ENCODE measurements around the gene TMEM129. TPM values are rescaled to one million over a fixed set of nuclear protein-coding genes. Genes with fewer than 3 reads are reported as not detected.

The TMEM129 gene
- total and polyA plus RNA-seq, 10 of the 15 experiments (the other 5 are each of a cell fraction or from before 2014, with no cell fraction given) = 0.19 to 24.9 (median 13.2) TPM

- peak; percentile 62; the same call in 1 of the 2 replicates for TF ChIP-seq ELK1 (IDR thresholded peaks at IDR 0.05; ENCODE audit: low read depth, low read length)
- TF ChIP-seq IKZF2 (IDR thresholded peaks at IDR 0.05) = no peak
- TF ChIP-seq BCL3 (IDR thresholded peaks at IDR 0.05; ENCODE audit: borderline replicate concordance, insufficient read depth, low read depth, low read length, poor library complexity, severe bottlenecking) = no peak
- TF ChIP-seq JUND (IDR thresholded peaks at IDR 0.05; ENCODE audit: low read depth, low read length) = no peak
- no peak for TF ChIP-seq HDAC2 (IDR thresholded peaks at IDR 0.05)
- TF ChIP-seq PAX8 (IDR thresholded peaks at IDR 0.05) = no peak
- TF ChIP-seq HDAC6 (IDR thresholded peaks at IDR 0.05; ENCODE audit: unreplicated experiment) = no peak
- no peak for TF ChIP-seq EGR1 (IDR thresholded peaks at IDR 0.05; ENCODE audit: borderline replicate concordance in 1 of 2, low read depth in 2 of 2, low read length in 2 of 2)
- TF ChIP-seq TARDBP (IDR thresholded peaks at IDR 0.05; ENCODE audit: borderline replicate concordance) = peak; percentile 78; the same call in 1 of the 2 replicates
- no peak for TF ChIP-seq IRF3 (IDR thresholded peaks at IDR 0.05)
- TF ChIP-seq STAT1 (conservative IDR thresholded peaks at IDR 0.05) = no peak
- peak; percentile 11; the same call in 1 of the 2 replicates for TF ChIP-seq PAX5 (IDR thresholded peaks at IDR 0.05; ENCODE audit: borderline replicate concordance, low read depth, low read length)
- no peak for TF ChIP-seq JUNB (IDR thresholded peaks at IDR 0.05)
- TF ChIP-seq E2F8 (IDR thresholded peaks at IDR 0.05; ENCODE audit: low read depth, partially characterized antibody) = no peak
- no peak for TF ChIP-seq RFX5 (IDR thresholded peaks at IDR 0.05; ENCODE audit: low read depth, low read length)
- TF ChIP-seq MYB (IDR thresholded peaks at IDR 0.05; ENCODE audit: borderline replicate concordance, low read depth, low read length) = no peak
- TF ChIP-seq CUX1 (IDR thresholded peaks at IDR 0.05; ENCODE audit: insufficient replicate concordance, low read depth, low read length) = no peak
- TF ChIP-seq POLR2AphosphoS5 (IDR thresholded peaks at IDR 0.05; ENCODE audit: low read length) = no peak
- TF ChIP-seq KDM1A (IDR thresholded peaks at IDR 0.05; ENCODE audit: borderline replicate concordance) = no peak
Observed at GRCh38 chr4:1721003-1721665, at the start of gene TMEM129, which contains the start of gene TACC3 (continued).

Measured in GM12878 (cell line).